ENCODE data around the gene FBXL12.

The FBXL12 gene

DNA sequence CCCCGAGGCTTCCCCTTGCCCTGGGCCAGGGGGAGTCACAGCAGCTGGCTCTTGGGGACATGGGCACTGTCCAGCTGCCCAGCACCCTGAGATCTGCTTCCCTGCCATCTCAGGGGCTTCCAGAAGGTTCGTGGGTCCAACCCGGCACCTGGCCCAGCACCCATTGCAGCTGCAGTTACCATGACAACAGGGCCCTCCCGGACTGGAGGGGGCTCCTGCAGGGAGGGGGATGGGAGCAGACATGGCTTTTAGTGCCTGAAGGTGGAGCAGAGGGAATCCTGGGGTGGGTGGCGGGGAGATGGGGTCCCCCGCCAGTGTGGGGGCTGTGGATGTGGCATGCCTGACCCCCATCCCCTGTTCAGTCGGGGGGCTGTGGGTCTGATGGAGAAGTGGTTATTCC, 30.9 kb upstream of the FBXL12 start:
- 90% methylated on average over 6 of the region's 7 CpGs for WGBS
- no peak overlapping the region for H3K23ac ChIP-seq (ENCODE audit: low read length in 2 of 2)

DNA sequence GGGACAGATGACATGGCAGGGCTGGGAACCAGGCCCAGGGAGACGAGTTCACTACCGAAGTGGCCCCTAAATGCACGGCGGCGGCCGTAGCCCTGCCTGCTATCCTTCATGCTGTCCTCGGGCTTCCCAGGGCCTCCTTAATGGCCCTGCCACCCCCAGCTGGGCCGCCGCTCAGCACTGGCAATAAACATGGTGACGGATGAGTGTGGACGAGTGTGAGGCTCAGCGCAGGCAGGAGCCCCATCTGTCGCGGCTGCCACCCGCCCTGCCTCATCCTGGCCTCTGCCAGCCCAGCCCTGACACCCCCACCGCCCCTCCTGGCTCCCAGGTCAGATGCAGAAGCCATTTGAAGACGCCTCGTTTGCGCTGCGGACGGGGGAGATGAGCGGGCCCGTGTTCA, 29.9 kb upstream of the FBXL12 start:
- Histone ChIP-seq H3K4me2 (ENCODE audit: low read length, poor library complexity, severe bottlenecking) (no peak overlapping the region), H3K23ac (ENCODE audit: low read length in 2 of 2) (no peak overlapping the region), H3K27ac (ENCODE audit: low read length, poor library complexity, severe bottlenecking) (no peak overlapping the region), H3K27me3 (ENCODE audit: control insufficient read depth in 1 of 2, insufficient read depth in 1 of 2, low read length in 2 of 2) (no peaks in the 10 kb centered on the region), H3K18ac (ENCODE audit: low read depth in 1 of 2, low read length in 2 of 2) (no peak overlapping the region), H2AFZ (ENCODE audit: low read depth, low read length) (no peak overlapping the region), H2BK15ac (ENCODE audit: low read depth, poor library complexity, severe bottlenecking) (no peak overlapping the region), H3K4me3 (ENCODE audit: insufficient read depth in 1 of 2, low read depth in 1 of 2, low read length in 2 of 2) (no peak overlapping the region), H3K9ac (ENCODE audit: low read length) (no peak overlapping the region), H3K79me1 (replicated peaks; ENCODE audit: low read length, poor library complexity, severe bottlenecking) (peaks cover 54% of the 10 kb centered on the region), H3K4ac (ENCODE audit: low read depth in 1 of 2, low read length in 2 of 2) (no peak overlapping the region), H3K9me3 (ENCODE audit: control insufficient read depth, low read length) (no peaks in the 10 kb centered on the region), H4K91ac (ENCODE audit: low read length) (no peak overlapping the region), H2BK120ac (ENCODE audit: low read depth, low read length) (no peak overlapping the region), H3K4me1 (ENCODE audit: control insufficient read depth, insufficient read depth, low read depth, low read length) (peaks cover 18% of the 10 kb centered on the region), H2BK12ac (ENCODE audit: low read length in 2 of 2) (no peak overlapping the region), H3K36me3 (ENCODE audit: control insufficient read depth in 1 of 2, insufficient read depth in 2 of 2, low read depth in 1 of 2, low read length in 2 of 2) (peaks cover 40 to 66% of the 10 kb centered on the region in 2 experiments), H2AK5ac (ENCODE audit: low read length, severe bottlenecking) (no peak overlapping the region), H3K14ac (ENCODE audit: low read length in 2 of 2) (no peak overlapping the region), H4K8ac (ENCODE audit: low read length) (no peak overlapping the region), H2BK5ac (ENCODE audit: low read depth, low read length, poor library complexity, severe bottlenecking) (no peak overlapping the region)
- DNase-seq = no peak
- WGBS = 91% methylated on average over 23 of the region's 23 CpGs

More for the DNA sequence above, 30.9 kb upstream of the FBXL12 start:
- no peak overlapping the region for H4K91ac ChIP-seq (ENCODE audit: low read length)
- no peak overlapping the region for H3K27ac ChIP-seq (ENCODE audit: low read length, poor library complexity, severe bottlenecking)
- H3K79me1 ChIP-seq (replicated peaks; ENCODE audit: low read length, poor library complexity, severe bottlenecking) = peaks cover 47% of the 10 kb centered on the region
- H2BK12ac ChIP-seq (ENCODE audit: low read length in 2 of 2) = no peak overlapping the region
- H2AFZ ChIP-seq (ENCODE audit: low read depth, low read length) = no peak overlapping the region
- no peak overlapping the region for H2BK15ac ChIP-seq (ENCODE audit: low read depth, poor library complexity, severe bottlenecking)
- H3K14ac ChIP-seq (ENCODE audit: low read length in 2 of 2) = no peak overlapping the region
- no peak for DNase-seq
- no peak overlapping the region for H4K8ac ChIP-seq (ENCODE audit: low read length)
- no peak overlapping the region for H2BK120ac ChIP-seq (ENCODE audit: low read depth, low read length)
- H2AK5ac ChIP-seq (ENCODE audit: low read length, severe bottlenecking) = no peak overlapping the region
- H3K4me3 ChIP-seq (ENCODE audit: insufficient read depth in 1 of 2, low read depth in 1 of 2, low read length in 2 of 2) = no peak overlapping the region
- H3K9me3 ChIP-seq (ENCODE audit: control insufficient read depth, low read length) = no peaks in the 10 kb centered on the region
- H3K4ac ChIP-seq (ENCODE audit: low read depth in 1 of 2, low read length in 2 of 2) = no peak overlapping the region
- H3K18ac ChIP-seq (ENCODE audit: low read depth in 1 of 2, low read length in 2 of 2) = no peak overlapping the region
- no peak overlapping the region for H3K4me2 ChIP-seq (ENCODE audit: low read length, poor library complexity, severe bottlenecking)
- peaks cover 29 to 62% of the 10 kb centered on the region in 2 experiments for H3K36me3 ChIP-seq (ENCODE audit: control insufficient read depth in 1 of 2, insufficient read depth in 2 of 2, low read depth in 1 of 2, low read length in 2 of 2)
- H3K27me3 ChIP-seq (ENCODE audit: control insufficient read depth in 1 of 2, insufficient read depth in 1 of 2, low read length in 2 of 2) = no peaks in the 10 kb centered on the region
- no peak overlapping the region for H3K9ac ChIP-seq (ENCODE audit: low read length)
- peaks cover 18% of the 10 kb centered on the region for H3K4me1 ChIP-seq (ENCODE audit: control insufficient read depth, insufficient read depth, low read depth, low read length)
- no peak overlapping the region for H2BK5ac ChIP-seq (ENCODE audit: low read depth, low read length, poor library complexity, severe bottlenecking)

- 63% methylated on average over 4 of the region's 4 CpGs for WGBS
These were observed 29.2 kb upstream of the FBXL12 start for GRCh38 chr19:9848060-9848459.

DNA sequence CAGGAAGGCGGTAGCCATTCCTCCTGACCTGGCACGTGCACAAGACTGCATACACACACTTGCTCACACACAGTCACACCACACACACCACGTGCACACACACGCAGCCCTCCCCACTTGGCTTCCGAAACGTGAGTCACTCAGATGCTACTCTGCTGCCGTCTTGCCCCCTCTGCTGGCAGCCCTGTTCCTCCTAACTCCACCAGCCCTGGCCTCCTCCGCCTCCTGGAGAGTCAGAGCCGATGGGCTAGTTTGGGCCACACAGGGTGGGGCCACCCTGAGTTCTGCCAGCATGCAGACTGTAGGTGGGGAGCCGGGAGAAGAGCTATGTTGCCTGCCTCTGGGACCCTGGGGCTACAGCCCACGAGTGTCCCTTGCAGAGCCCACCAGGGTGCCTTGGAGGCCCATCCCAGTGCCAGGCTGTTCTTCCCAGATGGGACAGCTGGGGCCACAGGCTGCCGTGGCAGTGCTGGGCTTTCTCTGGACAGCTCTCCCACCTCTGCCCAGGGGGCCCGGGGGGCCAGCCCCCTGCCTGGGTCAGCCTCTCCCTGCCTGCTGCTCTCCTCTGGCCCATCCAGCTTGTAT, 28.3 kb upstream of the FBXL12 start:
- Histone ChIP-seq H3K9me3 (ENCODE audit: control insufficient read depth, low read length) (no peaks in the 10 kb centered on the region), H3K4ac (ENCODE audit: low read depth in 1 of 2, low read length in 2 of 2) (no peak overlapping the region), H3K4me2 (ENCODE audit: low read length, poor library complexity, severe bottlenecking) (no peak overlapping the region), H3K9ac (ENCODE audit: low read length) (peak overlapping the region; percentile 63), H3K36me3 (ENCODE audit: control insufficient read depth in 1 of 2, insufficient read depth in 2 of 2, low read depth in 1 of 2, low read length in 2 of 2) (peaks cover 55 to 81% of the 10 kb centered on the region in 2 experiments), H4K8ac (ENCODE audit: low read length) (no peak overlapping the region), H2BK5ac (ENCODE audit: low read depth, low read length, poor library complexity, severe bottlenecking) (no peak overlapping the region), H3K23ac (ENCODE audit: low read length in 2 of 2) (no peak overlapping the region), H3K27me3 (ENCODE audit: control insufficient read depth in 1 of 2, insufficient read depth in 1 of 2, low read length in 2 of 2) (no peaks in the 10 kb centered on the region), H2BK15ac (ENCODE audit: low read depth, poor library complexity, severe bottlenecking) (no peak overlapping the region), H4K91ac (ENCODE audit: low read length) (no peak overlapping the region), H3K18ac (ENCODE audit: low read depth in 1 of 2, low read length in 2 of 2) (no peak overlapping the region), H3K14ac (ENCODE audit: low read length in 2 of 2) (no peak overlapping the region), H2BK12ac (ENCODE audit: low read length in 2 of 2) (no peak overlapping the region), H2BK120ac (ENCODE audit: low read depth, low read length) (no peak overlapping the region), H3K4me3 (ENCODE audit: insufficient read depth in 1 of 2, low read depth in 1 of 2, low read length in 2 of 2) (no peak overlapping the region), H2AFZ (ENCODE audit: low read depth, low read length) (no peak overlapping the region), H2AK5ac (ENCODE audit: low read length, severe bottlenecking) (no peak overlapping the region), H3K4me1 (ENCODE audit: control insufficient read depth, insufficient read depth, low read depth, low read length) (peaks cover 16% of the 10 kb centered on the region), H3K79me1 (replicated peaks; ENCODE audit: low read length, poor library complexity, severe bottlenecking) (peaks cover 67% of the 10 kb centered on the region), H3K27ac (ENCODE audit: low read length, poor library complexity, severe bottlenecking) (no peak overlapping the region)
- 48% methylated on average over 13 of the region's 13 CpGs for WGBS
- peak; percentile 90 for DNase-seq

More at GRCh38 chr19:9848060-9848459, 29.2 kb upstream of the FBXL12 start:
- H3K9me3 ChIP-seq (ENCODE audit: control insufficient read depth, low read length) = no peaks in the 10 kb centered on the region
- H2BK120ac ChIP-seq (ENCODE audit: low read depth, low read length) = no peak overlapping the region
- no peak overlapping the region for H3K4me3 ChIP-seq (ENCODE audit: insufficient read depth in 1 of 2, low read depth in 1 of 2, low read length in 2 of 2)
- no peak overlapping the region for H3K4ac ChIP-seq (ENCODE audit: low read depth in 1 of 2, low read length in 2 of 2)
- no peak overlapping the region for H3K18ac ChIP-seq (ENCODE audit: low read depth in 1 of 2, low read length in 2 of 2)
- no peak overlapping the region for H2BK5ac ChIP-seq (ENCODE audit: low read depth, low read length, poor library complexity, severe bottlenecking)
- no peak overlapping the region for H3K4me2 ChIP-seq (ENCODE audit: low read length, poor library complexity, severe bottlenecking)
- H3K36me3 ChIP-seq (ENCODE audit: control insufficient read depth in 1 of 2, insufficient read depth in 2 of 2, low read depth in 1 of 2, low read length in 2 of 2) = peaks cover 46 to 73% of the 10 kb centered on the region in 2 experiments
- H2BK12ac ChIP-seq (ENCODE audit: low read length in 2 of 2) = no peak overlapping the region
- peak overlapping the region; percentile 5 for H4K91ac ChIP-seq (ENCODE audit: low read length)
- no peak overlapping the region for H3K14ac ChIP-seq (ENCODE audit: low read length in 2 of 2)
- no peak overlapping the region for H2AK5ac ChIP-seq (ENCODE audit: low read length, severe bottlenecking)
- peak overlapping the region; percentile 61 for H3K9ac ChIP-seq (ENCODE audit: low read length)
- H4K8ac ChIP-seq (ENCODE audit: low read length) = no peak overlapping the region
- H3K4me1 ChIP-seq (ENCODE audit: control insufficient read depth, insufficient read depth, low read depth, low read length) = peaks cover 17% of the 10 kb centered on the region
- no peak for DNase-seq
- peaks cover 58% of the 10 kb centered on the region for H3K79me1 ChIP-seq (replicated peaks; ENCODE audit: low read length, poor library complexity, severe bottlenecking)
- no peak overlapping the region for H2AFZ ChIP-seq (ENCODE audit: low read depth, low read length)
- H3K23ac ChIP-seq (ENCODE audit: low read length in 2 of 2) = no peak overlapping the region
- H3K27ac ChIP-seq (ENCODE audit: low read length, poor library complexity, severe bottlenecking) = no peak overlapping the region
- no peak overlapping the region for H2BK15ac ChIP-seq (ENCODE audit: low read depth, poor library complexity, severe bottlenecking)
- no peaks in the 10 kb centered on the region for H3K27me3 ChIP-seq (ENCODE audit: control insufficient read depth in 1 of 2, insufficient read depth in 1 of 2, low read length in 2 of 2)

Data from mesenchymal stem cell (in vitro differentiated cells and primary cell).